ENCODE results near the gene CHN1.

Gene CHN1

GRCh38 chr2:174785481-174785880, 219.7 kb downstream of the CHN1 start:
- DNase-seq (ENCODE audit: low read depth): no peak

GRCh38 chr2:174784909-174785308, 220.3 kb downstream of the CHN1 start:
- no peak for DNase-seq (ENCODE audit: low read depth)

GRCh38 chr2:174784316-174784715, 220.9 kb downstream of the CHN1 start:
- DNase-seq (ENCODE audit: low read depth): no peak

GRCh38 chr2:174781996-174782395, 223.2 kb downstream of the CHN1 start:
- DNase-seq (ENCODE audit: low read depth): no peak

GRCh38 chr2:174781298-174781697, 223.9 kb downstream of the CHN1 start:
- DNase-seq (ENCODE audit: low read depth): no peak

GRCh38 chr2:174780856-174781255, 224.3 kb downstream of the CHN1 start:
- DNase-seq (ENCODE audit: low read depth): no peak

GRCh38 chr2:174780191-174780840, 224.9 kb downstream of the CHN1 start:
- DNase-seq (ENCODE audit: low read depth): no peak

- no peak for DNase-seq (ENCODE audit: low read depth)
Measured at GRCh38 chr2:174779361-174779928, 225.7 kb downstream of the CHN1 start.

GRCh38 chr2:174778085-174778981, 226.8 kb downstream of the CHN1 start:
- peak; percentile 39 for DNase-seq (ENCODE audit: low read depth)

- no peak for DNase-seq (ENCODE audit: low read depth)
Measured at GRCh38 chr2:174777347-174778084, 227.7 kb downstream of the CHN1 start.

GRCh38 chr2:174776675-174777074, 228.5 kb downstream of the CHN1 start:
- no peak for DNase-seq (ENCODE audit: low read depth)

GRCh38 chr2:174776223-174776622, 229.0 kb downstream of the CHN1 start:
- no peak for DNase-seq (ENCODE audit: low read depth)

- no peak for DNase-seq (ENCODE audit: low read depth)
Measured at GRCh38 chr2:174775571-174775980, 229.6 kb downstream of the CHN1 start.

- no peak for DNase-seq (ENCODE audit: low read depth)
Measured at GRCh38 chr2:174774886-174775285, 230.3 kb downstream of the CHN1 start.

- no peak for DNase-seq (ENCODE audit: low read depth)
Measured at GRCh38 chr2:174773215-174773614, 232.0 kb downstream of the CHN1 start.

- DNase-seq (ENCODE audit: low read depth): no peak
Measured at GRCh38 chr2:174772472-174772801, 232.7 kb downstream of the CHN1 start.

GRCh38 chr2:174771631-174772471, 233.3 kb downstream of the CHN1 start:
- peak; percentile 17 for DNase-seq (ENCODE audit: low read depth)

GRCh38 chr2:174771136-174771535, 234.0 kb downstream of the CHN1 start:
- no peak for DNase-seq (ENCODE audit: low read depth)

- no peak for DNase-seq (ENCODE audit: low read depth)
Measured at GRCh38 chr2:174768557-174768956, 236.6 kb downstream of the CHN1 start.

- DNase-seq (ENCODE audit: low read depth): no peak
Measured at GRCh38 chr2:174766271-174766670, 238.9 kb downstream of the CHN1 start.

GRCh38 chr2:174765576-174765975, 239.6 kb downstream of the CHN1 start:
- DNase-seq (ENCODE audit: low read depth): no peak
